Stimulated activated CD4-positive, alpha-beta T cell treated with anti-CD3 and anti-CD28 coated beads, Interleukin-12 subunit alpha, Interleukin-12 subunit beta, amount 100 ng/mL, for 4 hours (primary cell): ENCODE data around the gene TCIRG1.

Experiments used
- DNase-seq: peaks from one replicate; pipeline ENCODE4 v3.0.0-alpha.2; 2020

The TCIRG1 gene

DNA sequence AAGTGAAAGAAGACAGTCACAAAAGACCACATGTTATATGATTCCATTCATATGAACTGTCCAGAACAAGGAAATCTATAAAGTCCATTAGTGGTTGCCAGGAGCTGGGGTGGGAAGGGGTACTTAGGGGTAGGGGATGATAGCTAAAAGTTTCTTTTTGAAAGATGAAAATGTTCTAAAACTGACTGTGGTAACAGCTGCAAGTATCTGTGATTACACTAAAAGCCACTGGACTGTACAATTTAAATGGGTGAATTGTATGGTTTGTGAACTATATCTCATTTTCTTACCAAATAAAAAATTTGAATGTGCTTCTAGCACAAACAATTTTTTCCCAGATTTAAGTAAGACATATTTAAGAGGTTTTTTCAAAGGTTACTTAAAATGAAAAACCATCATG lies 60.2 kb downstream of the TCIRG1 start:
- DNase-seq = no peak

DNA sequence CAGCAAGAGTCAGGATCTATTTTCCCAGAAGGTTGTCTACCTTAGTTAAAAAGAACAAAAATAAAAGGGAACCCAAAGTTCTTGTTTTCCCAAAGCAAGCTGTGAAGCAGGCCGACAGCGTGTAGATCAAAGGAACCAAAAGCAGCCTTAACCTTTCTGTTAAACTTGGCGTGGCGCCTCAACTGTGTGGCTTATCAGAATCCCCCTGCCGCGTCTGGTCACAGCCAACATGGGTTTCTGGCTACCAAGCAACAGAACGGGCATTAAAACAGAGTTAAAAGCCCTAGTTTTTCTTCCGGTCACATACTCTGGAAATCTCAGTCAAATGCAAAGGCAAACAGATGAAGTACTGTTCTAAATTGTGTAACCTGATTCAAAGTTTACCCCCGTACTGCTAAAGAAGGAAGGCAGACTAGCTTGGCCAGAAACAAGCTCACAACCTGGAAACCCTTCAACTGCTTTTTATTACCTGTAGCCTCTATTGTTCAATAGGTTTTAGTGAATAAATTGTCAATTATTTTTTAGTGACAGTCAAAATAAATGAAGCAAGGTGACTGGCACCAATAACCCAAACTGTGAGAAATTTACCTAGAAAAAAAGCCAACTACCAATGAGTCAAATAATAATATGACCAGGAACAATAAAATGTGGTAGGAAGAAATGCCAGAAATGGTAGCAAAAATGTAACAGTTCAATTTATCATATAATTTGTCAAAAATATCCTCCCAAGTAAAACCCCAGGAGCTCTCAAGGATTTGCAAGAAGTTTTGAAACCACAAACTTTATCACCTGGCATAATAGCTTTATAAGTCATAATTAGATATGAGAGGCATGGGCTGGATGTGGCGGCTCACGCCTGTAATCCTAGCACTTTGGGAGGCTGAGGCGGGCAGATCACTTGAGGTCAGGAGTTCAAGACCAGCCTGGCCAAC lies 60.9 kb downstream of the TCIRG1 start:
- no peak for DNase-seq
